ENCODE data around the gene AMOTL1.

The AMOTL1 gene

DNA sequence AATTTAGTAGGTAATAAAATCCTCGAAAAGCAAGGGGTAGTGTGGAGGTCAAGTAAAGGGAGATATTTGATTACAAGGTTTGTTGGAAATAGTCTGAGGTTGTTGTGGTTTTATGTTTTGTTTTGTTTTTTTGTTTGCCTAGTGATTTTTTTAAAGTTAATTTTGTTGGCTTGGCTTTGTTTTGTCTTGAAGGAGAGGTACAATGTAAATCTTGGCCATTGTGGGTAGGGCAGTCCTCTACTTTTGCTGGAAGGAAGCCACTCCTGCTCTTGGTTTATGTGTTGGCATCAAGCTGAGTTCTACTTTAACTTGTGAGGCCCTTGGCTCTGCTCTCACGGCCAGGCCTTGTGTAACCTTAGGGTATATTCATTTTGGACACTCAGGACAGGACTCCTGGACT lies 3.2 kb downstream of the AMOTL1 start:
- no peak for DNase-seq (ENCODE audit: extremely low read depth, low read depth)

DNA sequence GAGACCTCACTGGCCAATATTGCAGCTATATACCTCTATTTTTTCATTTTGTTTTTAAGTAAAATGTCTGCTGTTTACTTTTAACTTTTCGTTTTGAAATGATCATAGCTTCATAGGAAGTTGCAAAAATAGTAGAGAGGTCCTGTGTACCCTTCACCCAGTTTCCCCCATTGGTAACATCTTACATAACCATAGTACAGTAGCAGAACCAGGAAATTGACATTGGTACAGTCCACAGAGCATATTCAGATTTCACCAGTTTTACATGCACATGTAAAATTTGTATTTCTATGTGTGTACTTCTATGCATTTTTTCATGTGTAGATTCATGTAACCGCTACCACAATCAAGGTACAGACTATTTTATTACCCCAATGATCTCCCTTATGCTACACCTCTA lies 3.8 kb downstream of the AMOTL1 start:
- TF ChIP-seq, protein P1, sequence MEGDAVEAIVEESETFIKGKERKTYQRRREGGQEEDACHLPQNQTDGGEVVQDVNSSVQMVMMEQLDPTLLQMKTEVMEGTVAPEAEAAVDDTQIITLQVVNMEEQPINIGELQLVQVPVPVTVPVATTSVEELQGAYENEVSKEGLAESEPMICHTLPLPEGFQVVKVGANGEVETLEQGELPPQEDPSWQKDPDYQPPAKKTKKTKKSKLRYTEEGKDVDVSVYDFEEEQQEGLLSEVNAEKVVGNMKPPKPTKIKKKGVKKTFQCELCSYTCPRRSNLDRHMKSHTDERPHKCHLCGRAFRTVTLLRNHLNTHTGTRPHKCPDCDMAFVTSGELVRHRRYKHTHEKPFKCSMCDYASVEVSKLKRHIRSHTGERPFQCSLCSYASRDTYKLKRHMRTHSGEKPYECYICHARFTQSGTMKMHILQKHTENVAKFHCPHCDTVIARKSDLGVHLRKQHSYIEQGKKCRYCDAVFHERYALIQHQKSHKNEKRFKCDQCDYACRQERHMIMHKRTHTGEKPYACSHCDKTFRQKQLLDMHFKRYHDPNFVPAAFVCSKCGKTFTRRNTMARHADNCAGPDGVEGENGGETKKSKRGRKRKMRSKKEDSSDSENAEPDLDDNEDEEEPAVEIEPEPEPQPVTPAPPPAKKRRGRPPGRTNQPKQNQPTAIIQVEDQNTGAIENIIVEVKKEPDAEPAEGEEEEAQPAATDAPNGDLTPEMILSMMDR (IDR thresholded peaks at IDR 0.05; ENCODE audit: low read depth, low read length): no peak
- no peak for DNase-seq (ENCODE audit: extremely low read depth, low read depth)

More for the DNA sequence above, 3.2 kb downstream of the AMOTL1 start:
- TF ChIP-seq, protein P1 (IDR thresholded peaks at IDR 0.05; ENCODE audit: low read depth, low read length): no peak

DNA sequence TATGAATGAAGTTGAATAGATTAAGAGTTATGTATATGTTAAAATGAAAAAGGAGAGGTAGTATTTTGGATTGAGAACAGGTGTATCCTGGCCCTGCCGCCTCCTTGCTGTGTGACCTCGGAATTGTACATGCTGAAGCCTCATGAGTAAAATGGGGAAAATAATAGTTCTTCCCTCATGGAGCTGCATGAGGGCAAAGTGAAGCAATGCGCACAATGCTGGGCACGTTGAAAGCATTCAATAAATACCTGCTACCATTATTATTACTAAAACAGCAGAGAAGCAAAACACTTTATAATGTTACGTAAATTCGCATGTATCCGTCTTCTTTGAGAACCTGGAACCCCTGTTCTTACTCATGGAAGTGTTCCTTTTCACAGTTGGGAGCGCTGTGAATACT lies 5.7 kb downstream of the AMOTL1 start:
- no peak for DNase-seq (ENCODE audit: extremely low read depth, low read depth)
- TF ChIP-seq, protein P1 (IDR thresholded peaks at IDR 0.05; ENCODE audit: low read depth, low read length): no peak

DNA sequence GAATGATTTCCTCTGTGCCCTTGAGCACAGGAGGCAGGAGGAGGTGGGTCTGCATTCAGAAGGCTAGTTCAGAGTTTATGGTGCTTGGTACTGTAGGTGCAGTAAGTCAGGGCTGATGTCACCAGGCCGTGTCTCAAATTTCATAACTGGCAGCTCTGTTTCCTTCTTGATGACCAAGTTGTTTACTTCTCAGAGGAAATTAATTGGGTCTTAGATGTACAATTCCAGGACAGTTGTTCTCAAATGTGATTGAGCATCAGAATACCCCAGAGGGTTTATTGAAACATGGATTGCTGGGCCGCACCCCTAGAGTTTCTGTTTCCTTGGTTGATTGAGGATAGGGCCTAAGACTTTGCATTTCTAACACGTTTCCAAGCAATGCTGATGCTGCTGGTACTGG lies 6.2 kb downstream of the AMOTL1 start:
- TF ChIP-seq, protein P1 (IDR thresholded peaks at IDR 0.05; ENCODE audit: low read depth, low read length): no peak
- DNase-seq (ENCODE audit: extremely low read depth, low read depth): no peak

DNA sequence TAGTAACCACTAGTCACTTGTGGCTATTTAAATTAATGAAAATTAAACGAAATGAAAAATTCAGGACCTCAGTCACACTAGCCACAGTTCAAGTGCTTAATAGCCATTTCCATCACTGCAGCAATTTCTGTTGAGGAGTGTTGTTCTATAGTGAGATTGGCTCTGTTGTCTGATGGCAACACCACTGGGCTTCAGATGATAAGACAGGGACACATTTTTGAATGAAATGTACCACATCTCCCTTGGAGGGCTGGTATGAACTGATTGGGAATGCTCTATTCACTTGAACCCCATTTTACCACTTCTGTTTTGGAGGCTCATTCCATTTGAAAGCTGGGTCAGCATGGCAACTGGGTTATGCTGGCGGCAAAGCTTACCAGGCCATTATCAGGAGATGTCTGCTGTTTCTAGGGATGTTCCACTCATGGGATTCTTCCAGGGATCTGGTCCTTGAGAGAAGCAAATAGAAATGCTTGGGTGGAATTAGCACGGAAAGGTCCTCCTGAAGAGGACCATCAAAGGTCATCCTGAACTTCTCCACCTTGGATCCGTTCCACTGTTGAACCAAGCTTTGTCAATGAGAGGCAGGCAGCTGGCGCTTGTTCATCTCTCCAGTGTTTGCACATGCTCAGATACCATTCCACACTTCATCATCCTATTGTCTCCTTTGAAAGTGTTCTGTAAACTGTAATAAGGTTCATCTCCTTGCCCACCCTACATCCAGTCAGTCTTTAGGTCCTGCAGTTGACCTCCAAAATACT lies 7.6 kb downstream of the AMOTL1 start:
- no peak for DNase-seq (ENCODE audit: extremely low read depth, low read depth)
- TF ChIP-seq, protein P1 (IDR thresholded peaks at IDR 0.05; ENCODE audit: low read depth, low read length): no peak

DNA sequence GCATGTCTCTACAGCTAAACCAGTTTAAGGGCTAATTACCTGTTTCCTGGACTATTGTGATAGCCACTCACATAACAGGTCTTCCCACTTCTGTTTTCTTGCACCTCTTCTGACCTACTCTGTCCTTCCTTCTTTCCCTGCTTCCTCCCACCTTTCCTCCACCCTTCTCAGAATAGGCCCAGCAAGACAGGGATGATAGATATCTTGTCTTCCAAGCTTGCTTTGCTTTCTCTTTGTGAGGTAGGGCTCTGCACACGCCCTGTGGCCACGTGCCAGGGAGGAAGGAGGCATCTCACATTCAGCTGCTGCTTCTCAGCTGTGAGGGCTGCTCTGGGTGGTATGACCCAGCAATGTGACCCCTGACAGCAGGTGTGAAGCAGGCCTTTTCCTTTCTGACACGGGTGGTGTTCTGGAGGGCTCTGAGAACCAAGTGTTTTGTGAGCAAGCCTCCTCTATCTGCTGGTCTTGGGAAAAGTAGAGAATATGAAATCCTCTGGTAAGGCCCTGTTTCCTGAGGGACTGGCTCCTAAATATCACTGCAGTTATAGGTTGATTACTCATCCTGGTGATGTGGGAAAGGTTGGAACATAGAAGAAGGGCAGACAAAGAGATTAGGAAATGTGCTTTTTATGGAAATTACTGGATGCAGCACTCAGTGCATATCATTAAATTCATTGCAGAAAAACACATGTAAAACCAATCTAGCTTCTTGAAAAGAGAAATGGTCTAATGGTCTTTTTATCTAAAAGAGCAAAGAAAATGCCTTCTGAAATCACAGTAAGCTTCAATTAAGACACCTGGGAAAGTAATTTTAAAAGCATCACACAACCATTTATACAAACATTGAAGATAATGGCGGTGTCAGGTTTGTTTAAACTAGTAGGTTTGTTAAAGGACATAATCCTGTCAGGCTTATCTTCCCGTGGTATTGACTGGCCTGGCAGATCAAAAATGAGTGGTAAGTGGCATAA lies 8.5 kb downstream of the AMOTL1 start:
- TF ChIP-seq, protein P1 (IDR thresholded peaks at IDR 0.05; ENCODE audit: low read depth, low read length): no peak
- no peak for DNase-seq (ENCODE audit: extremely low read depth, low read depth)

DNA sequence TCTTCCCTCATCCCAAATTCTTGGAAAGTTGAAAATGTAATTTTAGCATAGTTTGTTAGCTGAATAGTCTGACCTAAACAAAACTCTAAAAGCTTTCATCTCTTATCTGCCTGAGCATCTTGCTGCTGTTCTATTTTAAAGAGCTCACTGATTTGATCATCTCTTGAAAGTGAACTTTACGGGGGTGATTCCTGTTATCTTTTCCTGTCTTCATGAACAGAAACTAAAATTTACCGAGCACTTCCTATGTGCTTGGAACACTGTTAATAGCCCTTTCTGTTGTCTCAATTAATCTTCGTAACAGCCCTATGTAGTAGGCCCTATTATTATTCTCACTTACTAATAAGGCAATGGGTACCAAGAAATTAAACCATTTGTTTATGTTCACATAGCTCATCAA lies 12.3 kb downstream of the AMOTL1 start:
- TF ChIP-seq, protein P1 (IDR thresholded peaks at IDR 0.05; ENCODE audit: low read depth, low read length): no peak
- no peak for DNase-seq (ENCODE audit: extremely low read depth, low read depth)

Data from AG09319 (cell line).